ENCODE results near the gene MED12L. TPM values are rescaled to one million over a fixed set of nuclear protein-coding genes. Genes with fewer than 3 reads are reported as not detected.

The MED12L gene
- total RNA-seq, 1 experiment from 2014 or later = 14.9 TPM

DNA sequence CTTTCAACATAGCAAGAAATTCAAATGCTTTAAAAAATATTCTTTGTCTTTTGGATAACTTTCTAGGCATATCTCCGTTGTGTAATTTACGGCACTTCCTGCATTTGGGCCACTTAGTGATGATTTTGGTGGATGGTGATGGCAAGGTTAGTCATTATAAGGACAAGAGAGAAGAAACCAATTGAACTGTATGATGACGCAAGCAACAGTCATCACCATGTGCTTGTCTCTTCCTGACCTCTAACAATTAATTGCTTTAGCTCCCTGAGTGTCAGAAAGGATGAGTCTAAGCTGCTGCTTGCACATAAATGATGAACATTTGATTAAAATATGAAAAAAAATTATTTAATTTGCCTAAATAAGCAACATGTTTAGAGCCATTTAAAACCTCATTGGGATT lies 310.3 kb downstream of the MED12L start:
- H4K8ac ChIP-seq (replicated peaks; ENCODE audit: insufficient read length, low read depth, low read length) = no peak overlapping the region
- H3K27me3 Mint-ChIP-seq (ENCODE audit: low read depth) = no peaks in the 10 kb centered on the region
- H4K5ac ChIP-seq (ENCODE audit: insufficient read length, low read depth, low read length) = no peak overlapping the region
- no peak overlapping the region for H2AK5ac ChIP-seq (ENCODE audit: insufficient read length, low read length)
- no peaks in the 10 kb centered on the region for H4K20me1 ChIP-seq (ENCODE audit: control insufficient read depth, insufficient read depth, insufficient read length)
- no peaks in the 10 kb centered on the region for H3K23me2 ChIP-seq (ENCODE audit: insufficient read length, low read depth, low read length, poor library complexity, severe bottlenecking)
- TF ChIP-seq, protein P1, sequence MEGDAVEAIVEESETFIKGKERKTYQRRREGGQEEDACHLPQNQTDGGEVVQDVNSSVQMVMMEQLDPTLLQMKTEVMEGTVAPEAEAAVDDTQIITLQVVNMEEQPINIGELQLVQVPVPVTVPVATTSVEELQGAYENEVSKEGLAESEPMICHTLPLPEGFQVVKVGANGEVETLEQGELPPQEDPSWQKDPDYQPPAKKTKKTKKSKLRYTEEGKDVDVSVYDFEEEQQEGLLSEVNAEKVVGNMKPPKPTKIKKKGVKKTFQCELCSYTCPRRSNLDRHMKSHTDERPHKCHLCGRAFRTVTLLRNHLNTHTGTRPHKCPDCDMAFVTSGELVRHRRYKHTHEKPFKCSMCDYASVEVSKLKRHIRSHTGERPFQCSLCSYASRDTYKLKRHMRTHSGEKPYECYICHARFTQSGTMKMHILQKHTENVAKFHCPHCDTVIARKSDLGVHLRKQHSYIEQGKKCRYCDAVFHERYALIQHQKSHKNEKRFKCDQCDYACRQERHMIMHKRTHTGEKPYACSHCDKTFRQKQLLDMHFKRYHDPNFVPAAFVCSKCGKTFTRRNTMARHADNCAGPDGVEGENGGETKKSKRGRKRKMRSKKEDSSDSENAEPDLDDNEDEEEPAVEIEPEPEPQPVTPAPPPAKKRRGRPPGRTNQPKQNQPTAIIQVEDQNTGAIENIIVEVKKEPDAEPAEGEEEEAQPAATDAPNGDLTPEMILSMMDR (conservative IDR thresholded peaks at IDR 0.05) = no peak
- no peak overlapping the region for H2BK12ac ChIP-seq (ENCODE audit: insufficient read length, low read depth, low read length)
- H3K14ac ChIP-seq (ENCODE audit: insufficient read depth, low read length) = no peak overlapping the region
- H3K4ac ChIP-seq (ENCODE audit: low read depth, low read length) = no peak overlapping the region
- no peak overlapping the region for H3K56ac ChIP-seq (ENCODE audit: insufficient read length, low read depth, low read length)
- H4K91ac ChIP-seq (ENCODE audit: insufficient read length, low read depth, low read length) = no peak overlapping the region
- H3K18ac ChIP-seq (ENCODE audit: insufficient read length, low read depth, low read length) = no peak overlapping the region
- H3K4me1 ChIP-seq (ENCODE audit: insufficient read depth, low read length) = peaks cover 2% of the 10 kb centered on the region; the same call in 1 of the 2 replicates
- H3K4me2 ChIP-seq (ENCODE audit: insufficient read depth, insufficient read length, low read length) = no peak overlapping the region
- no peak overlapping the region for H3K23ac ChIP-seq (ENCODE audit: insufficient read length, low read depth, low read length)
- no peaks in the 10 kb centered on the region for H3K79me2 ChIP-seq (ENCODE audit: insufficient read depth, low read length)
- H2BK120ac ChIP-seq (ENCODE audit: low read depth, low read length, poor library complexity, severe bottlenecking) = no peak overlapping the region
- no peak overlapping the region for H3T11ph ChIP-seq (ENCODE audit: low read length)
- H2AFZ ChIP-seq (ENCODE audit: low read length) = no peak overlapping the region
- WGBS (ENCODE audit: extremely low coverage, insufficient read length, low lambda C conversion rate) = no CpG with 5 or more reads among the region's 3 CpGs
- H3K27ac ChIP-seq (ENCODE audit: insufficient read length, low read depth, low read length) = no peak overlapping the region
- no peaks in the 10 kb centered on the region for H3K79me1 ChIP-seq (ENCODE audit: insufficient read depth, low read depth, low read length, poor library complexity, severe bottlenecking)
- DNase-seq = no peak
- no peak overlapping the region for H3K27ac Mint-ChIP-seq
- H3K4me1 Mint-ChIP-seq = peaks cover 42 to 48% of the 10 kb centered on the region in 2 experiments
- no peak overlapping the region for H2BK15ac ChIP-seq (ENCODE audit: low read depth, low read length)
- peaks cover 7 to 19% (median 16%) of the 10 kb centered on the region in 3 experiments; a peak in 6 of 7 replicates for H3K36me3 Mint-ChIP-seq (ENCODE audit: insufficient read depth in 1 of 3, low read depth in 3 of 3)
- H3K9me3 ChIP-seq (ENCODE audit: control insufficient read depth, low read depth, low read length) = no peaks in the 10 kb centered on the region
- no peak overlapping the region for H2BK20ac ChIP-seq (ENCODE audit: low read depth, low read length, poor library complexity, severe bottlenecking)
- no peaks in the 10 kb centered on the region for H3K27me3 ChIP-seq (ENCODE audit: insufficient read depth, low read length)
- H3K9me3 Mint-ChIP-seq = no peaks in the 10 kb centered on the region
- no peak overlapping the region for H3K9ac ChIP-seq (ENCODE audit: extremely low read depth, insufficient read length, low read length)
- H2BK5ac ChIP-seq (ENCODE audit: insufficient read length, low read length) = no peak overlapping the region
- no peak overlapping the region for H3K4me3 Mint-ChIP-seq

Measured in H9 (cell line).